HCT116 (cell line): ENCODE results near the gene SPACA9. TPM values are rescaled to one million over a fixed set of nuclear protein-coding genes. Genes with fewer than 3 reads are reported as not detected.

Source experiments
- ATAC-seq: fragments of 200-7000 bp; cut with Tn5 transposase; 2 replicates; pipeline ENCODE4 v1.9.1; 2020; ENCODE audit warnings: mild to moderate bottlenecking, moderate library complexity
- BruUV-seq: library from RNA; stranded (reverse); fragments of 400-500 nt; replicated peaks from 2 replicates; lab custom pipeline; 2021; lab: Mats Ljungman, UMichigan
- CTCF ChIA-PET: fragments of 300-600 bp; sonication (Branson Sonifier 250); formaldehyde crosslinking; loops from one replicate; lab custom pipeline; 2021; ENCODE audit warnings: antibody characterized with exemption; lab: Charles Lee
- POLR2A ChIA-PET: fragments of 300-600, 350-600 bp; sonication (Branson Sonifier 250); formaldehyde crosslinking; loops from one replicate; lab custom pipeline; 2021; ENCODE audit warnings: antibody characterized with exemption; lab: Charles Lee
- RAD21 ChIA-PET, 2 experiments: fragments of 300-600 bp; sonication (Branson Sonifier 250); formaldehyde crosslinking; loops; one replicate each; lab custom pipeline; 2023; ENCODE audit warnings: low total read pairs in 2 of 2; ENCODE audit not compliant: uncharacterized antibody in 2 of 2, unreplicated experiment in 2 of 2, low non-redundant PET in 1 of 2; lab: Charles Lee
- DNase-seq: peaks from one replicate; pipeline ENCODE4 v3.0.0-alpha.2; 2010; ENCODE audit warnings: low read depth, low spot score
- H2AFZ ChIP-seq: fragments of 200-600 bp; shearing (Covaris generic), sonication (generic); 2 replicates; pipeline ENCODE4 v1.6.1; 2017; ENCODE audit warnings: low read depth, mixed run types, mixed read lengths, antibody characterized with exemption, low read length; ENCODE audit not compliant: poor library complexity, severe bottlenecking
- H3K27ac ChIP-seq: 2 replicates; pipeline ENCODE4 v1.5.1; 2012; ENCODE audit warnings: low read depth, low read length
- H3K27me3 ChIP-seq: fragments of 200-600 bp; sonication (generic); 2 replicates; pipeline ENCODE4 v1.6.1; 2016; ENCODE audit warnings: mixed run types, low read length, mixed read lengths; ENCODE audit not compliant: insufficient read depth
- H3K36me3 ChIP-seq, 2 experiments: fragments of 200-500 bp in 1 of 2; fragments of 200-600 bp in 1 of 2; sonication (Bioruptor generic) in 1 of 2; sonication (generic) in 1 of 2; 2 replicates each; pipeline versions ENCODE4 v1.5.1 to v1.6.1; 2014 to 2016; ENCODE audit warnings: low read length in 2 of 2, inconsistent platforms in 1 of 2, mixed read lengths in 1 of 2, mixed run types in 1 of 2; ENCODE audit not compliant: insufficient read depth in 2 of 2, control insufficient read depth in 1 of 2
- H3K4me1 ChIP-seq, 2 experiments: fragments of 200-600 bp in 1 of 2; sonication (generic) in 1 of 2; 2 replicates each; pipeline versions ENCODE4 v1.5.1 to v1.6.1; 2012 to 2017; ENCODE audit warnings: low read length in 2 of 2, inconsistent platforms in 1 of 2, mild to moderate bottlenecking in 1 of 2, mixed read lengths in 1 of 2, mixed run types in 1 of 2, moderate library complexity in 1 of 2; ENCODE audit not compliant: insufficient read depth in 2 of 2, control insufficient read depth in 1 of 2
- H3K4me2 ChIP-seq: fragments of 200-600 bp; sonication (generic); 2 replicates; pipeline ENCODE4 v1.6.1; 2017; ENCODE audit warnings: mixed run types, low read length, mixed read lengths
- H3K4me3 ChIP-seq, 2 experiments: fragments of 200-600 bp in 1 of 2; sonication (generic) in 1 of 2; replicated peaks in 1 of 2; 2 replicates each; pipeline ENCODE4 v1.5.1; 2011 to 2016; ENCODE audit warnings: low read length in 2 of 2, control low read depth in 1 of 2, low read depth in 1 of 2, mild to moderate bottlenecking in 1 of 2, mixed read lengths in 1 of 2, mixed run types in 1 of 2
- H3K79me2 ChIP-seq: fragments of 200-600 bp; sonication (generic); 2 replicates; pipeline ENCODE4 v1.6.1; 2017; ENCODE audit warnings: mild to moderate bottlenecking, mixed run types, low read length, moderate library complexity, mixed read lengths; ENCODE audit not compliant: insufficient read depth
- H3K9ac ChIP-seq: fragments of 200-600 bp; sonication (generic); 2 replicates; pipeline ENCODE4 v1.6.1; 2016; ENCODE audit warnings: low read length, mixed read lengths
- H3K9me2 ChIP-seq: fragments of 200-600 bp; sonication (generic), shearing (Covaris generic); 2 replicates; pipeline ENCODE4 v1.6.1; 2017; ENCODE audit warnings: mixed run types, mild to moderate bottlenecking, moderate library complexity; ENCODE audit not compliant: insufficient read depth
- H3K9me3 ChIP-seq, 2 experiments: fragments of 200-500 bp in 1 of 2; fragments of 200-600 bp in 1 of 2; sonication (Bioruptor generic) in 1 of 2; sonication (generic) in 1 of 2; 2 replicates each; pipeline ENCODE4 v1.6.1; 2014 to 2017; ENCODE audit warnings: low read length in 2 of 2, mixed read lengths in 2 of 2, inconsistent platforms in 1 of 2, low read depth in 1 of 2, mild to moderate bottlenecking in 1 of 2, mixed run types in 1 of 2, moderate library complexity in 1 of 2; ENCODE audit not compliant: control insufficient read depth in 1 of 2, insufficient read depth in 1 of 2
- H4K20me1 ChIP-seq: fragments of 200-600 bp; sonication (generic), shearing (Covaris generic); 2 replicates; pipeline ENCODE4 v1.6.1; 2017; ENCODE audit warnings: mixed run types, mild to moderate bottlenecking, moderate library complexity; ENCODE audit not compliant: insufficient read depth
- CBX3 ChIP-seq: IDR thresholded peaks from 2 replicates; pipeline ENCODE4 v1.6.1; 2012; ENCODE audit warnings: low read depth
- ELF1 ChIP-seq: IDR thresholded peaks from 2 replicates; pipeline ENCODE4 v1.6.1; 2012; ENCODE audit warnings: low read depth, borderline replicate concordance
- FOSL1 ChIP-seq: IDR thresholded peaks from 2 replicates; pipeline ENCODE4 v1.6.1; 2012; ENCODE audit warnings: low read depth
- MAX ChIP-seq: IDR thresholded peaks from 2 replicates; pipeline ENCODE4 v1.6.1; 2012
- ZNF274 ChIP-seq: fragments of 200-500 bp; sonication (Bioruptor generic); IDR thresholded peaks from 2 replicates; pipeline ENCODE4 v1.6.1; 2014; ENCODE audit warnings: mild to moderate bottlenecking, low read depth, low read length, inconsistent platforms
- intact Hi-C: fragments of 100-400 bp; cut with micrococcal nuclease; formaldehyde crosslinking; loops from 2 replicates; pipeline ENCODE4 v1.10.0; 2022
- total RNA-seq: library from RNA; stranded (reverse); gene quantifications from one replicate; pipeline ENCODE4 v1.2.1, GENCODE V29; 2021; ENCODE audit not compliant: unreplicated experiment
- TF ChIP-seq, protein P1 (sequence below): IDR thresholded peaks from 2 replicates; pipeline ENCODE4 v1.6.1; 2012; ENCODE audit warnings: low read depth

SPACA9 gene
- total RNA-seq, 1 experiment from 2014 or later: 8.0 TPM

- TF ChIP-seq, protein P1, sequence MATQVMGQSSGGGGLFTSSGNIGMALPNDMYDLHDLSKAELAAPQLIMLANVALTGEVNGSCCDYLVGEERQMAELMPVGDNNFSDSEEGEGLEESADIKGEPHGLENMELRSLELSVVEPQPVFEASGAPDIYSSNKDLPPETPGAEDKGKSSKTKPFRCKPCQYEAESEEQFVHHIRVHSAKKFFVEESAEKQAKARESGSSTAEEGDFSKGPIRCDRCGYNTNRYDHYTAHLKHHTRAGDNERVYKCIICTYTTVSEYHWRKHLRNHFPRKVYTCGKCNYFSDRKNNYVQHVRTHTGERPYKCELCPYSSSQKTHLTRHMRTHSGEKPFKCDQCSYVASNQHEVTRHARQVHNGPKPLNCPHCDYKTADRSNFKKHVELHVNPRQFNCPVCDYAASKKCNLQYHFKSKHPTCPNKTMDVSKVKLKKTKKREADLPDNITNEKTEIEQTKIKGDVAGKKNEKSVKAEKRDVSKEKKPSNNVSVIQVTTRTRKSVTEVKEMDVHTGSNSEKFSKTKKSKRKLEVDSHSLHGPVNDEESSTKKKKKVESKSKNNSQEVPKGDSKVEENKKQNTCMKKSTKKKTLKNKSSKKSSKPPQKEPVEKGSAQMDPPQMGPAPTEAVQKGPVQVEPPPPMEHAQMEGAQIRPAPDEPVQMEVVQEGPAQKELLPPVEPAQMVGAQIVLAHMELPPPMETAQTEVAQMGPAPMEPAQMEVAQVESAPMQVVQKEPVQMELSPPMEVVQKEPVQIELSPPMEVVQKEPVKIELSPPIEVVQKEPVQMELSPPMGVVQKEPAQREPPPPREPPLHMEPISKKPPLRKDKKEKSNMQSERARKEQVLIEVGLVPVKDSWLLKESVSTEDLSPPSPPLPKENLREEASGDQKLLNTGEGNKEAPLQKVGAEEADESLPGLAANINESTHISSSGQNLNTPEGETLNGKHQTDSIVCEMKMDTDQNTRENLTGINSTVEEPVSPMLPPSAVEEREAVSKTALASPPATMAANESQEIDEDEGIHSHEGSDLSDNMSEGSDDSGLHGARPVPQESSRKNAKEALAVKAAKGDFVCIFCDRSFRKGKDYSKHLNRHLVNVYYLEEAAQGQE: no peak
- TF ChIP-seq ZNF274: no peak
- no peak for TF ChIP-seq CBX3
These were observed 7.6 kb downstream of the SPACA9 start (continued) for GRCh38 chr9:132886334-132886725.

DNA sequence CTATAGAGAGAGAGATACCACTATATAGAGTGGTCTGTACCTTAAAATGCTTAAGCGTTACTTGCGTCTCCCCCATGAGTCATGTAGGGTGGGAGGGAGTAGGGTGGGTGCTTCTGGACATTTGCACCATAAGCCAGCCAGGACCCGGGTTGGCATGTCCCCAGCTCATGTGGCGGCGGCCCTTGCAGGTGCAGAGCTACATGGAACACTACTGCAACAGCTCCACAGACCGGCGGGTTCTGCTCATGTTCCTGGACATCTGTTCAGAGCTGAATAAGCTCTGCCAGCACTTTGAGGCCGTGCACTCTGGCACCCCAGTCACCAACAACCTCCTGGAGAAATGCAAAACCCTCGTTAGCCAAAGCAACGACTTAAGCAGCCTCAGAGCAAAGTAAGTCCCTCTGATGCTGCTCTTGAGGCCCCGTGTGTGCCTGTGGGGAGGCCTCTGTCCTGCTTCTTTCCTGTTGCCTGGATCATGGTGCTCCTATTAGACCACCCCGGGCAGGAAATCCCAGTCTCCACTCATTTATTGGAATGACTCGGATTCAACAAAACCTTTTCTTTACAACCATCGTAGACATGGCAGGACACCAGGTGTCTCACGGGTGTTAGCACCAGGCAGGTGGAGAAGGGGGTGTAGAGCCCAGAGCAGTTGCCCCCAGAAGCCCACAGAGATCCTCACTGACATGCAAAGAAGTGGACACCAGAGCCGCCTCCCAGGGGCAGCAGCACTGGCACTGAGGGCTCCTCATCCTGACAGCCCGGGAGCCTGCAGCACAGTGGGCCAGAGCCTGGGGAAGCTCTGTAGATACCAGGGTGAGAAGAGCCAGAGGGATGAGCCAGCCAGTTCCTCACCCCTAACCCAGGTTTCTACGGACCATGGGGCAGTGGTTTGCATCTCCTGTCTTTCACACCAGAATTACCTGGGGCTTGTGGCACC, 8.8 kb downstream of the SPACA9 start:
- Histone ChIP-seq H3K36me3 (no peaks in the 10 kb centered on the region), H4K20me1 (no peaks in the 10 kb centered on the region), H3K9ac (no peak overlapping the region), H3K4me1 (no peaks in the 10 kb centered on the region), H3K4me2 (no peak overlapping the region), H3K4me3 (no peak overlapping the region), H3K9me2 (no peaks in the 10 kb centered on the region), H2AFZ (no peak overlapping the region), H3K27ac (no peak overlapping the region), H3K9me3 (no peaks in the 10 kb centered on the region), H3K79me2 (no peaks in the 10 kb centered on the region), H3K27me3 (no peaks in the 10 kb centered on the region)
- ChIA-PET CTCF (no interaction called here), POLR2A (no interaction called here), RAD21 (no interaction called here)
- no TSS peak for BruUV-seq
- DNase-seq: no peak
- ATAC-seq: no peak
- TF ChIP-seq MAX: no peak
- no peak for TF ChIP-seq ZNF274
- TF ChIP-seq ELF1: no peak
- TF ChIP-seq FOSL1: no peak
- intact Hi-C loops: no loop called here
